Endothelial cell of umbilical vein (primary cell): Measurements from ENCODE around the gene CDCP1. TPM values are rescaled to one million over a fixed set of nuclear protein-coding genes. Genes with fewer than 3 reads are reported as not detected.

Experiments
- BruUV-seq: library from RNA; stranded (reverse); fragments of 400-500 nt; replicated peaks from 2 replicates; lab custom pipeline; 2021; lab: Mats Ljungman, UMichigan
- CTCF ChIA-PET: fragments of 300-600, 350-600 bp; sonication (Branson Sonifier 250); formaldehyde crosslinking; loops from one replicate; lab custom pipeline; 2021; ENCODE audit warnings: antibody characterized with exemption, inconsistent platforms; lab: Charles Lee
- POLR2A ChIA-PET: fragments of 300-600, 350-600 bp; sonication (Branson Sonifier 250); formaldehyde crosslinking; loops from one replicate; lab custom pipeline; 2021; ENCODE audit warnings: antibody characterized with exemption, inconsistent platforms; lab: Charles Lee
- DNase-seq: peaks from one replicate; pipeline ENCODE4 v3.0.0-alpha.2; 2011; ENCODE audit warnings: low read depth, low spot score
- FAIRE-seq: peaks from 2 replicates; lab custom pipeline; 2011; peaks lifted over from hg19 to GRCh38; lab: Jason Lieb, UNC
- H2AFZ ChIP-seq: 2 replicates; pipeline ENCODE4 v1.6.0; 2012; ENCODE audit warnings: low read depth, low read length, control low read depth, inconsistent platforms
- H3K27ac ChIP-seq: 2 replicates; pipeline ENCODE4 v1.5.1; 2011; ENCODE audit warnings: low read depth, mild to moderate bottlenecking, control low read depth, low read length, moderate library complexity; ENCODE audit not compliant: insufficient read depth
- H3K27me3 ChIP-seq, 2 experiments: 2 replicates each; pipeline versions ENCODE4 v1.6.0 to v1.6.1; 2011; ENCODE audit warnings: low read length in 2 of 2, mixed read lengths in 1 of 2; ENCODE audit not compliant: control insufficient read depth in 2 of 2, insufficient read depth in 2 of 2
- H3K36me3 ChIP-seq, 2 experiments: 2 replicates in 1 of 2; 3 replicates in 1 of 2; pipeline ENCODE4 v1.5.1; 2011; ENCODE audit warnings: low read length in 2 of 2, mild to moderate bottlenecking in 1 of 2, moderate library complexity in 1 of 2; ENCODE audit not compliant: control insufficient read depth in 2 of 2, insufficient read depth in 2 of 2; ENCODE audit errors: extremely low read depth in 1 of 2
- H3K4me1 ChIP-seq: 3 replicates; pipeline ENCODE4 v1.5.1; 2011; ENCODE audit warnings: mild to moderate bottlenecking, low read length; ENCODE audit not compliant: control insufficient read depth, insufficient read depth; ENCODE audit errors: extremely low read depth
- H3K4me2 ChIP-seq: 2 replicates; pipeline ENCODE4 v1.6.1; 2011; ENCODE audit warnings: low read length, control low read depth, mixed read lengths; ENCODE audit not compliant: insufficient read depth
- H3K4me3 ChIP-seq, 3 experiments: fragments of 200-600 bp in 1 of 3; sonication (generic), shearing (Covaris generic) in 1 of 3; replicated peaks in 1 of 3; 2 replicates each; pipeline ENCODE4 v1.5.1; 2011 to 2016; ENCODE audit warnings: control low read depth in 3 of 3, low read length in 3 of 3, mild to moderate bottlenecking in 2 of 3, inconsistent platforms in 1 of 3, low read depth in 1 of 3, moderate library complexity in 1 of 3; ENCODE audit not compliant: insufficient read depth in 1 of 3
- H3K79me2 ChIP-seq: 2 replicates; pipeline ENCODE4 v1.6.0; 2012; ENCODE audit warnings: low read length, inconsistent platforms; ENCODE audit not compliant: control insufficient read depth, insufficient read depth
- H3K9ac ChIP-seq: replicated peaks from 2 replicates; pipeline ENCODE3; 2011; ENCODE audit warnings: low read length, control low read depth; ENCODE audit not compliant: insufficient read depth; ENCODE audit errors: extremely low read depth
- H3K9me1 ChIP-seq: replicated peaks from 3 replicates; pipeline ENCODE4 v1.6.0; 2011; ENCODE audit warnings: mild to moderate bottlenecking, low read length; ENCODE audit not compliant: control insufficient read depth, insufficient read depth; ENCODE audit errors: extremely low read depth
- H3K9me3 ChIP-seq: replicated peaks from 2 replicates; pipeline ENCODE4 v1.5.1; 2012; ENCODE audit warnings: low read length, inconsistent platforms; ENCODE audit not compliant: control insufficient read depth, insufficient read depth
- H4K20me1 ChIP-seq: replicated peaks from 2 replicates; pipeline ENCODE3; 2011; ENCODE audit warnings: mild to moderate bottlenecking, low read length; ENCODE audit not compliant: control insufficient read depth, insufficient read depth; ENCODE audit errors: extremely low read depth
- EZH2 ChIP-seq: IDR thresholded peaks from 2 replicates; pipeline ENCODE4 v1.6.1; 2012; ENCODE audit warnings: borderline replicate concordance, low read depth, mild to moderate bottlenecking, moderate library complexity, low read length, inconsistent platforms; ENCODE audit not compliant: severe bottlenecking
- FOS ChIP-seq: IDR thresholded peaks from 2 replicates; pipeline ENCODE4 v1.6.1; 2011; ENCODE audit warnings: mild to moderate bottlenecking, low read length, moderate library complexity, borderline replicate concordance; ENCODE audit not compliant: insufficient read depth
- GATA2 ChIP-seq: IDR thresholded peaks from 2 replicates; pipeline ENCODE4 v1.7.0; 2011; ENCODE audit warnings: low read depth, mild to moderate bottlenecking, moderate library complexity, mixed read lengths, low read length; ENCODE audit not compliant: insufficient read length, insufficient read depth
- JUN ChIP-seq: IDR thresholded peaks from 2 replicates; pipeline ENCODE4 v1.6.1; 2011; ENCODE audit warnings: borderline replicate concordance, low read depth; ENCODE audit not compliant: insufficient read length, insufficient read depth
- MAX ChIP-seq: IDR thresholded peaks from 2 replicates; pipeline ENCODE4 v1.6.1; 2011; ENCODE audit not compliant: insufficient read depth, insufficient read length
- MYC ChIP-seq: IDR thresholded peaks from one replicate; pipeline ENCODE4 v1.6.1; 2011; ENCODE audit warnings: mild to moderate bottlenecking, low read depth, low read length
- POLR2A ChIP-seq: IDR thresholded peaks from 2 replicates; pipeline ENCODE4 v1.6.1; 2012; ENCODE audit warnings: low read depth, mild to moderate bottlenecking, control low read depth, low read length
- POLR2AphosphoS5 ChIP-seq: IDR thresholded peaks from 2 replicates; pipeline ENCODE4 v1.6.1; 2012; ENCODE audit warnings: low read depth, mild to moderate bottlenecking, control low read depth, low read length, moderate library complexity; ENCODE audit not compliant: insufficient read depth
- dilution Hi-C: fragments of 300-500 bp; cut with MboI; formaldehyde crosslinking; loops from one replicate; pipeline ENCODE4 v1.15.0; 2019; ENCODE audit warnings: low sequenced_read_pairs; ENCODE audit not compliant: extremely low pct_ligation_motif_present
- intact Hi-C: fragments of 100-400 bp; cut with micrococcal nuclease; formaldehyde crosslinking; loops from one replicate; pipeline ENCODE4 v1.10.0; 2022
- polyA plus RNA-seq, 4 experiments: library from polyadenylated mRNA; depleted of rRNA in 3 of 4; stranded (reverse) in 3 of 4; unstranded in 1 of 4; fragments of >200 nt; gene quantifications; 2 replicates each; pipeline versions ENCODE4 v1.2.1 to v1.2.3, GENCODE V29; 2011 to 2012; ENCODE audit warnings: missing spikeins in 1 of 4
- total RNA-seq: library from RNA; stranded (reverse); gene quantifications from 2 replicates; pipeline ENCODE4 v1.2.3, GENCODE V29; 2021
- TF ChIP-seq, protein P1 (sequence below), 2 donors: IDR thresholded peaks; 1 replicate in 1 of 2; 2 replicates in 1 of 2; pipeline ENCODE4 v1.5.1; 2011; ENCODE audit warnings: low read length in 2 of 2, mild to moderate bottlenecking in 2 of 2, moderate library complexity in 2 of 2, control low read depth in 1 of 2, inconsistent platforms in 1 of 2, low read depth in 1 of 2; ENCODE audit not compliant: insufficient read depth in 1 of 2; ENCODE audit errors: extremely low read depth in 1 of 2

The CDCP1 gene
- total and polyA plus RNA-seq, 2 donors (not counting 3 experiments of a cell fraction or from before 2014, with no cell fraction given), result 0.01 to 0.22 TPM

DNA sequence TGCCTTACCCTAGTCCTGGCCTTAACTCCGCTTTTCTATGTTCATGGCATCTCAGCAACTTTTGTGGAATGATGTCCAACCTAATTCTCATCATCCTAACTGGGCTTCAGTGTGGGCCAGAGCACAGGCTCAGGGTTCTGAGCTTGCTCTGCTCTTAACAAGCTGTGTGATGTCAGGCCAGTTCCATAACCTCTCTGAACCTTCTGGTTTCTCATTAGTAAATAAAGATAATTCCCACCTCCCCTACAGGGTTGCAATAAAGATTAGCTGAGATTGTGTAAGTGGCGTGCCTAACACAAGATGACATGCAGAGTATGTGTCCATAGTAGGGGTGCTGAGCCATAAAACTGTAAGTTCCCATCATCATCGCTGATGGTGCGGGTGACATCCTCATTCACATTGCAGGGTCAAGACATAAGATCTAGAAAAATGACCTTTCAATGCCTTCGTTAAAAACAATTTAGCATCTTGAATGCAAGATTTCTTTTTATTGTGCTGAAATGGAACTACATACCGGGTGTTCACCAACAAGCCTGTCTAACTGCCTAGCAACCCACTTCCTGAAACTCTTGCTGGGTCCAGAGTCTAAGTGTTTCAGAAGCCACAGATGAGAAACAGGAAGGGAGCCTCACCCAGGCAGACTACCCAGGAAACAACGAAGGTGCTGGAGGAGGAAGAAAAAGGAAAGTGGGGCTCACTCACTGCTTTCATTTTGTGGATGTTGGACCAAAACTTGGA is 36.2 kb downstream of the CDCP1 start:
- no peaks in the 10 kb centered on the region for H3K27me3 ChIP-seq
- H3K4me3 ChIP-seq, result no peak overlapping the region
- ChIA-PET POLR2A (no interaction called here), CTCF (no interaction called here)
- no peaks in the 10 kb centered on the region for H3K79me2 ChIP-seq
- TF ChIP-seq GATA2, result no peak
- TF ChIP-seq FOS, result no peak
- TF ChIP-seq, protein P1, sequence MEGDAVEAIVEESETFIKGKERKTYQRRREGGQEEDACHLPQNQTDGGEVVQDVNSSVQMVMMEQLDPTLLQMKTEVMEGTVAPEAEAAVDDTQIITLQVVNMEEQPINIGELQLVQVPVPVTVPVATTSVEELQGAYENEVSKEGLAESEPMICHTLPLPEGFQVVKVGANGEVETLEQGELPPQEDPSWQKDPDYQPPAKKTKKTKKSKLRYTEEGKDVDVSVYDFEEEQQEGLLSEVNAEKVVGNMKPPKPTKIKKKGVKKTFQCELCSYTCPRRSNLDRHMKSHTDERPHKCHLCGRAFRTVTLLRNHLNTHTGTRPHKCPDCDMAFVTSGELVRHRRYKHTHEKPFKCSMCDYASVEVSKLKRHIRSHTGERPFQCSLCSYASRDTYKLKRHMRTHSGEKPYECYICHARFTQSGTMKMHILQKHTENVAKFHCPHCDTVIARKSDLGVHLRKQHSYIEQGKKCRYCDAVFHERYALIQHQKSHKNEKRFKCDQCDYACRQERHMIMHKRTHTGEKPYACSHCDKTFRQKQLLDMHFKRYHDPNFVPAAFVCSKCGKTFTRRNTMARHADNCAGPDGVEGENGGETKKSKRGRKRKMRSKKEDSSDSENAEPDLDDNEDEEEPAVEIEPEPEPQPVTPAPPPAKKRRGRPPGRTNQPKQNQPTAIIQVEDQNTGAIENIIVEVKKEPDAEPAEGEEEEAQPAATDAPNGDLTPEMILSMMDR (IDR thresholded peaks at IDR 0.05; ENCODE audit: extremely low read depth in 1 of 2, insufficient read depth in 1 of 2, low read depth in 1 of 2, low read length in 2 of 2), result no peak
- no peak for TF ChIP-seq JUN
- no peak for TF ChIP-seq POLR2A
- no peak for TF ChIP-seq MYC
- no peak for TF ChIP-seq EZH2
- TF ChIP-seq MAX, result no peak
- TF ChIP-seq POLR2AphosphoS5, result no peak
- no peak overlapping the region for H3K27ac ChIP-seq
- no peaks in the 10 kb centered on the region for H3K9me3 ChIP-seq
- no peaks in the 10 kb centered on the region for H3K36me3 ChIP-seq
- no peak overlapping the region for H3K4me2 ChIP-seq
- no peak for FAIRE-seq
- no peak for DNase-seq
- H4K20me1 ChIP-seq, result no peaks in the 10 kb centered on the region
- peaks cover 7% of the 10 kb centered on the region for H3K4me1 ChIP-seq
- dilution Hi-C loops (no loop called here), intact Hi-C loops (no loop called here)
- no TSS peak for BruUV-seq
- no peaks in the 10 kb centered on the region for H3K9me1 ChIP-seq
- H2AFZ ChIP-seq, result no peak overlapping the region
- no peak overlapping the region for H3K9ac ChIP-seq
